NK-92 (cell line): Measurements from ENCODE around the gene SYNGR1.

ENCODE experiments used
- DNase-seq: peaks from one replicate; lab custom pipeline; 2025; ENCODE audit not compliant: unreplicated experiment; lab: John Stamatoyannopoulos, UW

The SYNGR1 gene

GRCh38 chr22:39349967-39350726, at the start of gene SYNGR1:
Gene SYNGR1 (plus strand): TSS chr22:39349991. CDS start chr22:39350011, 20 bp downstream.
- DNase-seq: no peak

DNA sequence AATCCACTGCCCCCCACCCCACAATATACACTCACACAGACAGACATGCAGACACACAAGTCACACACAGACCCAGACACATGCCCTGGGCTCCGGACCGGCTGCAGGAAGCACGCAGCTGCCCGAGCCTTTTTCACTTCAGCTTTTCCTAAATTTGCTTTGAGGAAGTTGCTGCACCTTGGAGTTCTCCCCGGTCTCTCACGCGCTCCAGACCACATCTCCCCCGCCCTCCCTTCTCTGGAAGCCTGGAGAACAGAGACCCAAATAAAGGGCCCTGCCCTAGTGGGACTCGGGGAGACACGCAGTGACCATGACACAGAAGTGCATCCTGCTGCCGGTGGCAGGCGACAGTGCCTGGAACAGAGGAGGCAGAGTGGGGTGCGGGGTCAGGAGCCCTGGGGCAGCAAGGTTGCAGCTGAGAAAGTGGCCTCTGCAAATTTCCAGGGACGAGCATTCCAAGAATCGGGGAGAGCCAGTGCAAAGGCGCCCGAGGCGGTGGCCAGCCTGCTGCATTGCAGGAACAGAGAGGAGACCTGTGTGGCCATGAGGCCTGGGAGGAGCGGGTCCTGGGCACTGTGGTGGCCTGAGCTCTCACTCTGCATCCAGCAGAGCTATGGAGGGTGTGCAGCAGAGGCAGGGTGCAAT, 49.5 kb upstream of the SYNGR1 start:
- DNase-seq: no peak

DNA sequence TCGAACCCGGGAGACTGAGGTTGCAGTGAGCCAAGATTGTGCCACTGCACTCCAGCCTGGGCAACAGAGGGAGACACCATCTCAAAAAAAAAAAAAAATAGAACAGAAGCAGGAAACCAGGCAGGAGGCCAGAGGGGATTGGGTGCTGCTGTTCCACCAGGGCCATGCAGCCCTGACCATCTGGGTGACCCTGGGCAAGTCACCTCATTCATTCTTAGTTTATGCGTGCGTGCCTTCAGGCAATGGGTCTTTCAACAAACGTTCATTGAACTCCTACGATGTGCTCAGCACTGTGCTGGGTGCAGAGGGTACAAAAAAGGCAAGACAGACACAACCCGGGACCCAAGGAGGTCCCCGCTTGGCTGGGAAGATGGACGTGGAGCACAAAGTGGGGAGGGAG, 48.7 kb upstream of the SYNGR1 start:
- DNase-seq: no peak

- DNase-seq: no peak
Measured at GRCh38 chr22:39301926-39302325, 47.9 kb upstream of the SYNGR1 start.

- no peak for DNase-seq
Measured at GRCh38 chr22:39302431-39302960, 47.3 kb upstream of the SYNGR1 start.

GRCh38 chr22:39303358-39303757, 46.4 kb upstream of the SYNGR1 start:
- no peak for DNase-seq

GRCh38 chr22:39303892-39304671, 45.7 kb upstream of the SYNGR1 start:
- no peak for DNase-seq

DNA sequence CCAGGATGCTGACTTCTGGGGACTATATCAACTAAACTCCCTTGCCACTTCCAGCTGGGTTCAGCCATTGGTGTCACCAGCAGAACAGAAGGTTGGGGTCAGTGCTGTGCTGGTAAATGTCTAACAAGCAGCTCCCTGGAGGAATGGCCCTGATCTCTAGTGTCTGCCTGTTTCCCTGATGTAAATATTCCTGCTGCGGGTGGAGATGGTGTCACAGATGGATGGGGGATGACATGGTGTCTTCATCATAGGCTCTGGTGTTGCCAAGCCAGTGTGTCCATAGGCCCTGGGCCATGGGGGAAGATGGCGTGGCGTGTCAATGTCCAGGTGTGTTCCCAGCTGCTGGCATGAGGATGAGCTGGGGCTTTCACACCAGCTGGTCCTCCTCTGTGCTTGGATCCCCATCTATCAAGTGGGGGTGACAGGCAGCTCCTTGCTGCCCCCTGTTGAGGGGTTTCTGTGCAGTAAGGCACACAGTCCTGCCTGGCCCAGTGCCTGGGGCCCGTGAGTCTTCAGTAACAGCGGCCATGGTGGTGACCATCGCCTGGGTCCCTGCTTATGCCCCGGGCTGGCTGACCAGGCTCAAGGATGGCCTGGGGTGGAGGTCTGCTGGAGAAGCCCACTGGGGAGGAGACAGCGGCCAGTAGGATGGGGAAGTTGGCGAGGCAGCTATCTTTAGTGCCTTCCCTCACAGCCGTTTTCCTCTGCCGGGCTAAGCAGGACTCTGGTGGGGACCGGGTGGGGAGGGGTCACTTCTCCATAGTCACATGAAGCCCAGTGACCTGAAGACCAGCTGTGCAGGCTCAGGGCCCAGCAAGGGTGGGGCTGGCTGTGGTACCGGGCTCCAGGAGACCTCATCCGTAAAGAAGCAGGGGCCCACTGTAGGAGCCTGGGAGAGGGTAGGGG, 43.1 kb upstream of the SYNGR1 start:
- DNase-seq: no peak

DNA sequence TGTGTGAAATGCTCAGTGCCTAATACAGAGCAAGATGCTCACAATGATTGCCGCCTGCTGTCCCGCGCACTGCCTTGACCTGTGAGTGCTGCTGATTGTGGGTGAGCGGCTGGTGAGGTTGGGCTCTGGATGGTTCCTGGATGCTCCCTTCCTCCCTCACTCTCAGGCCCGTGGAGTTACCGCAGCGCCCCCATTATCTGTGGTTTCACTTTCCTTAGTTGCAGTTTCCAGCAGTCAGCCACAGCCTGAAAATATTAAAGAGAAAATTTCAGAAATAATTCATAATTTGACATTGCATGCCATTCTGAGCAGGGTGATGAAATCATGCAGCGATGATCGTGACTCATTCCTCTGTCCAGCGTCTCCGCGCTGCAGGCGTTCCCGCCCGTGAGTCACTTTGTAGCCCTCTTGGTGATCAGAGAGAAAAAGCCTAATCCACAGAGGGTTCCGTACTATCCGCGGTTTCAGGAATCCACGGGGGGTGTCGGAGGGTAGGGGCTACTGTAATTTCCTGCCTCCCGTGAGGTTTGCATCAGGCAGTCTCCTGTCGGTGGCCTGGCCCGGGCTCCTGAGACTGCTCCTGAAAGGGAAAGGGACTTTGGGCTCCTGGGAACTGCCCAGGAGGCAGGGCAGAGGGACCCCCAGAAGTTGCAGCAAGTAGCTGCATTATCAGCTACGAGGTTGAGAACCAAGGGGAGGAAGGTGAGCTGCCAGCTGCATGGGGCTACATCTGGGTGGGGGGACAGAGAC, 41.0 kb upstream of the SYNGR1 start:
- no peak for DNase-seq

GRCh38 chr22:39309364-39309861, 40.4 kb upstream of the SYNGR1 start:
- no peak for DNase-seq

GRCh38 chr22:39309881-39310714, 39.7 kb upstream of the SYNGR1 start:
- DNase-seq: no peak

DNA sequence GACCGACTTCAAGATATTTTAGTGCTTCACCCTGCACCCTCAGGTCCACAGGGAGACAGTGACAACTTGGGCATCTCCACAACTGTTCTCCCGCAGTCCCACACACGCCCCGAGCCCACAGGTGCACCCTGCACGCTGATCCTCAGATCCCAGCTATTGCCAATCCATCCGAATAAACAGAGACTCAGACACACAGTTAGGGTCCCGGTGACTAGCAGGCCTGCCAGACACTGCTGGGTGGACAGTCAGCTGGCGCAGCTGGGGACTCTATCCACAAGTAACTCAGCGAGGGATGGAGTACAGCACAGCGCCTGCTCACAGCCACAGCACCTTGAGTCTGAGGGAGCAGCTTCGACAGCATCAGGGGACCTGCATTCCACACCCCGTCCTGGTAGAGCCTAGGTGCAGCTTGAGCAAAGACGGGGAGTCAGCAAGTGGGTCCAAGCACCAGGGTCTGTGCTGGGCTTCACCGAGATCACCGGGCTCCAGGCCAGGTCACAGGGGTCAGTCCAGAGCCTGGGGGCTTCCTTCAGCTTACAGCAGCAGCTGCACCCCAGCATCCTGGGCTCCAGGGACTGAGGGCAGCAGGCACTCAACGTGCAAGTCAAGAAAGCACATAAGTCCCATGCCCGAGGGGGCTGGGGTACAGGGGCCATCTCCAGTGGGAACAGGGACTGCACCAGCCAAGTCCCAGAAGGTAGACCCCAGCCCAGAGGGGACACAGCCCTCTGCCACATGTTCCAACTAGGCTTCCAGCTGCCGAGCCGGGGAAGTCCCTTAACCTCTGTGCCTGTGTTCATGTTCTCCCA, 38.0 kb upstream of the SYNGR1 start:
- DNase-seq: no peak

DNA sequence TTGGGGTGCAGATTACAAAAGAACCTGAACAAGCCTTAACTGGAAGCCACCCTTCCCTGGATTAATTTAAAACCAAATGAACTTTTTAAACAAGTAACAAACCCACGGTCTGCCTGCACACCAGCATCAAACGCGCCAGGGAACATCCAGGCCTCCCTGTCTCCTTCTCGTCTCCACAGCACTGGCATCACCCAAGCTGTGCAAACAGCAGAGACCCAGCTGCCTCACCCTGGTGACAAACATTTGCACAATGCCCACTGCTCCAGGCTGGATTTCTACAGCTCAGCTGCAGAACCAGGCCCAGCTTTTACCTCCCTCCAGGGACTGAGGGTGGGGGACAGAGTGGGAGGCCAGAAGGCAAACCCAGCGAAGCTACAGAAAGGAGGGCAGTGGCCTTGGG, 37.4 kb upstream of the SYNGR1 start:
- no peak for DNase-seq

GRCh38 chr22:39313258-39314001, 36.4 kb upstream of the SYNGR1 start:
- DNase-seq: no peak

GRCh38 chr22:39314251-39314971, 35.4 kb upstream of the SYNGR1 start:
- DNase-seq: no peak

- no peak for DNase-seq
Measured at GRCh38 chr22:39315389-39315788, 34.4 kb upstream of the SYNGR1 start.
